ENCODE data around the gene NFKBIE. TPM values are rescaled to one million over a fixed set of nuclear protein-coding genes. Genes with fewer than 3 reads are reported as not detected.

NFKBIE gene
- polyA plus RNA-seq, 1 donor = 4.6 TPM

- DNase-seq (ENCODE audit: low read depth) = no peak
Measured at GRCh38 chr6:44227148-44227793, 38.1 kb downstream of the NFKBIE start.

- DNase-seq (ENCODE audit: low read depth) = no peak
Measured at GRCh38 chr6:44226368-44227147, 38.8 kb downstream of the NFKBIE start.

GRCh38 chr6:44225579-44226325 lies 39.6 kb downstream of the NFKBIE start:
- no peak for DNase-seq (ENCODE audit: low read depth)

GRCh38 chr6:44224965-44225305 lies 40.4 kb downstream of the NFKBIE start:
- DNase-seq (ENCODE audit: low read depth) = no peak

- DNase-seq (ENCODE audit: low read depth) = no peak
Measured at GRCh38 chr6:44224029-44224964, 41.1 kb downstream of the NFKBIE start.

- no peak for DNase-seq (ENCODE audit: low read depth)
Measured at GRCh38 chr6:44223319-44224028, 41.9 kb downstream of the NFKBIE start, which contains the start of gene SLC29A1. Gene SLC29A1 (plus strand): TSS chr6:44223595. CDS start chr6:44227314, 3,719 bp downstream.

GRCh38 chr6:44222486-44223318 lies 42.6 kb downstream of the NFKBIE start:
- DNase-seq (ENCODE audit: low read depth) = no peak

- no peak for DNase-seq (ENCODE audit: low read depth)
Measured at GRCh38 chr6:44221961-44222335, 43.4 kb downstream of the NFKBIE start.

GRCh38 chr6:44221291-44221960 lies 43.9 kb downstream of the NFKBIE start:
- no peak for DNase-seq (ENCODE audit: low read depth)

GRCh38 chr6:44220913-44221290 lies 44.4 kb downstream of the NFKBIE start:
- DNase-seq (ENCODE audit: low read depth) = no peak

- no peak for DNase-seq (ENCODE audit: low read depth)
Measured at GRCh38 chr6:44219815-44220784, 45.3 kb downstream of the NFKBIE start.

GRCh38 chr6:44219053-44219814 lies 46.1 kb downstream of the NFKBIE start:
- no peak for DNase-seq (ENCODE audit: low read depth)

- no peak for DNase-seq (ENCODE audit: low read depth)
Measured at GRCh38 chr6:44217332-44218143, 47.8 kb downstream of the NFKBIE start.

GRCh38 chr6:44216677-44217331 lies 48.5 kb downstream of the NFKBIE start, which contains the start of gene MYMX:
Gene MYMX (plus strand): TSS chr6:44216926. CDS start chr6:44217472, 546 bp downstream.
- DNase-seq (ENCODE audit: low read depth) = no peak

- DNase-seq (ENCODE audit: low read depth) = no peak
Measured at GRCh38 chr6:44214307-44214706, 51.0 kb downstream of the NFKBIE start.

- DNase-seq (ENCODE audit: low read depth) = no peak
Measured at GRCh38 chr6:44211284-44211683, 54.1 kb downstream of the NFKBIE start.

Measured in forelimb muscle (tissue), 1 donor.